ENCODE results near the gene GFY. TPM values are rescaled to one million over a fixed set of nuclear protein-coding genes. Genes with fewer than 3 reads are reported as not detected.

The GFY gene
- total RNA-seq, 1 experiment from 2014 or later, result 0.34 TPM

GRCh38 chr19:49390929-49391359, 34.2 kb upstream of the GFY start:
- Histone ChIP-seq H3K4me2 (ENCODE audit: low read depth, low read length, poor library complexity, severe bottlenecking) (peak overlapping the region; percentile 71), H3K9me3 (ENCODE audit: low read length) (no peaks in the 10 kb centered on the region), H3K79me2 (ENCODE audit: low read length) (no peaks in the 10 kb centered on the region), H2AFZ (ENCODE audit: low read length) (no peak overlapping the region), H3K4me3 (ENCODE audit: low read length) (peak overlapping the region; percentile 44), H4K20me1 (ENCODE audit: insufficient read depth, low read depth, low read length) (no peaks in the 10 kb centered on the region), H3K27me3 (ENCODE audit: low read length) (no peaks in the 10 kb centered on the region), H3K27ac (ENCODE audit: low read length) (peak overlapping the region; percentile 96), H3K4me1 (ENCODE audit: low read length) (peaks cover 63% of the 10 kb centered on the region), H3K36me3 (ENCODE audit: insufficient read depth, low read length) (no peaks in the 10 kb centered on the region), H3K9ac (ENCODE audit: low read length) (peak overlapping the region; percentile 75), H3K9me2 (replicated peaks; ENCODE audit: insufficient read depth, low read length) (no peaks in the 10 kb centered on the region)
- peak; percentile 99 for DNase-seq

DNA sequence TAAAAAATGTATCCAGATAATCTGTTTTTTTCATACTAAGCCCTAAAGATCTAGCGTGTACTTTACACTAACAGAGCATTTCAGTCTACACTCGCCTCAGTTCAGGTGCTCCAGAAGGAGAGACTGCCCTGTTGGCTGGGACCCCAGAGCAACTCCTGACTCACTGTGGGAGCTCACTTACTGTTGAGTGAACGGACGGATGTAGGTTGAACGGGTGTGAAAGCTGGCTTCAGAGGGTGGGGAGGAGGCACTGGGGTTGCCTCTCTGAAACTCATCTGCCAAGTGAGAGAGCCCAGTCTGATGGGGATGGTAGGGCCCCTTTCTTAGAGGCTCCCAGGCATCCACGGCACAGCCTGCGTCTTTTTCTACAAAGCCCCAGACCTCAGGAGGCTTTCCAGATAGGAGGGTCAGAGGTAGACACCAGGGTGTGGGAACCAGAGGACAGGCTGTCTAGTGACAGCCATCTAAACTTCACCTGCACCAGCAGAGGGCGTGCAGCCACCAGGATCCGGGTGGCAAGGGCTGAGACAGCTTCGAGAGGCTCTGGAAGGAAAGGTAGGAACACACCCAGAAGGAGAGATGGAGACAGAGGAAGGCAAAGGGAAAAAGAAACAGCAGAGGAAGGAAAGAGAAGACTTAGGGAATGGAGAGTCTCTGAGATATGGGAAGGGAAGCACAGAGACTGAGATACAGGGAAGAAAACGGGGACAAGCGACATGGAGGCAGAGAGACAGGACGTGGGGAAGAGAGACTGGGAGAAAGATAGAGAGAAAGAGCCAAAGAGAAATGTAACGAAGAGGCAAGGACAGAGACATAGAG, 33.4 kb upstream of the GFY start:
- H3K4me2 ChIP-seq (ENCODE audit: low read depth, low read length, poor library complexity, severe bottlenecking), result peak overlapping the region; percentile 71
- peak overlapping the region; percentile 66 for H3K9ac ChIP-seq (ENCODE audit: low read length)
- no peaks in the 10 kb centered on the region for H3K79me2 ChIP-seq (ENCODE audit: low read length)
- no peaks in the 10 kb centered on the region for H3K9me3 ChIP-seq (ENCODE audit: low read length)
- peaks cover 62% of the 10 kb centered on the region for H3K4me1 ChIP-seq (ENCODE audit: low read length)
- H4K20me1 ChIP-seq (ENCODE audit: insufficient read depth, low read depth, low read length), result no peaks in the 10 kb centered on the region
- H3K36me3 ChIP-seq (ENCODE audit: insufficient read depth, low read length), result no peaks in the 10 kb centered on the region
- peak overlapping the region; percentile 96 for H3K27ac ChIP-seq (ENCODE audit: low read length)
- DNase-seq, result peak; percentile 95
- H3K27me3 ChIP-seq (ENCODE audit: low read length), result no peaks in the 10 kb centered on the region
- no peaks in the 10 kb centered on the region for H3K9me2 ChIP-seq (replicated peaks; ENCODE audit: insufficient read depth, low read length)
- H2AFZ ChIP-seq (ENCODE audit: low read length), result no peak overlapping the region
- peak overlapping the region; percentile 44 for H3K4me3 ChIP-seq (ENCODE audit: low read length)

- Histone ChIP-seq H3K9me3 (ENCODE audit: low read length) (no peaks in the 10 kb centered on the region), H2AFZ (ENCODE audit: low read length) (no peak overlapping the region), H3K79me2 (ENCODE audit: low read length) (no peaks in the 10 kb centered on the region), H3K27ac (ENCODE audit: low read length) (no peak overlapping the region), H3K9ac (ENCODE audit: low read length) (no peak overlapping the region), H3K27me3 (ENCODE audit: low read length) (no peaks in the 10 kb centered on the region), H3K36me3 (ENCODE audit: insufficient read depth, low read length) (no peaks in the 10 kb centered on the region), H3K4me2 (ENCODE audit: low read depth, low read length, poor library complexity, severe bottlenecking) (no peak overlapping the region), H3K4me1 (ENCODE audit: low read length) (peaks cover 44% of the 10 kb centered on the region), H3K4me3 (ENCODE audit: low read length) (no peak overlapping the region), H3K9me2 (replicated peaks; ENCODE audit: insufficient read depth, low read length) (no peaks in the 10 kb centered on the region), H4K20me1 (ENCODE audit: insufficient read depth, low read depth, low read length) (no peaks in the 10 kb centered on the region)
- no peak for DNase-seq
Observed at GRCh38 chr19:49393881-49394280, 31.3 kb upstream of the GFY start.

GRCh38 chr19:49395581-49396407, 29.4 kb upstream of the GFY start:
- no peak for DNase-seq
- no peaks in the 10 kb centered on the region for H3K36me3 ChIP-seq (ENCODE audit: insufficient read depth, low read length)
- no peaks in the 10 kb centered on the region for H3K9me2 ChIP-seq (replicated peaks; ENCODE audit: insufficient read depth, low read length)
- H3K9me3 ChIP-seq (ENCODE audit: low read length), result no peaks in the 10 kb centered on the region
- no peak overlapping the region for H3K9ac ChIP-seq (ENCODE audit: low read length)
- H3K4me2 ChIP-seq (ENCODE audit: low read depth, low read length, poor library complexity, severe bottlenecking), result no peak overlapping the region
- H3K27me3 ChIP-seq (ENCODE audit: low read length), result no peaks in the 10 kb centered on the region
- H3K4me1 ChIP-seq (ENCODE audit: low read length), result peaks cover 25% of the 10 kb centered on the region
- H4K20me1 ChIP-seq (ENCODE audit: insufficient read depth, low read depth, low read length), result no peaks in the 10 kb centered on the region
- H2AFZ ChIP-seq (ENCODE audit: low read length), result no peak overlapping the region
- no peaks in the 10 kb centered on the region for H3K79me2 ChIP-seq (ENCODE audit: low read length)
- H3K4me3 ChIP-seq (ENCODE audit: low read length), result no peak overlapping the region
- H3K27ac ChIP-seq (ENCODE audit: low read length), result no peak overlapping the region

DNA sequence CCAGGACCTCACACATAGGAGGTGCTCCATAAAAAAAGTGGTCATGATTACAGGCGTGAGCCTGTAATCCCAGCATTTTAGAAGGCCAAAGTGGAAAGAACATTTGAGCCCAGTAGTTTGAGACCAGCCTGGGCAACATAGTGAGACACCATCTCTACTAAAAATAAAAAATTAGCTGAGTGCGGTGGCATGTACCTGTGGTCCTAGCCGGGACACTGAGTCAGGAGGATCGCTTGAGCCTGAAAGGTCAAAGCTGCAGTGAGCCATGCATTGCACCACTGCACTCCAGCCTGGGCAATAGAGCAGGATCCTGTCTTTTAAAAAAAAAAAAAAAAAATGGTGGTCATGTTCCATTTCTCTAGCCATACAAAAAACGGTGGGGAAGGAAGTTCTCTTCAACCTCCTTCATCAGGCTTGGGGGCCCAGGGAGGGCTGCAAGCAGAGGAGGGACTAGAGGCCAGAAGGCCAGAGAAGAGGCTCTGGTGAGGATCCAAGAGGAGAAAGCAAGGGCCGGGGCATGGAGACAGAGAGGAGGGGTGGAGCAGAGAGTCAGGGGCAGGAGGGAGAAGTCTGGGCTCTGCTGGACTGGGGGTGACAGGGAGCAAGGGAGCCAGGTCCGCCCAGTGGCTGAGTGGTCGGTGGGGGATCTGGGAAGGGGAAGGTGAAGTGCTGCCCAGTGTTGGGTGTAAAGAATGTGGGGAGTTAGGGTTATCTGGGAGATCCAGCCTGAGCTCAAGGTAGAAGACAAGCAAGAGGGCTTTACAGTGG, 28.3 kb upstream of the GFY start:
- Histone ChIP-seq H3K79me2 (ENCODE audit: low read length) (no peaks in the 10 kb centered on the region), H3K9me2 (replicated peaks; ENCODE audit: insufficient read depth, low read length) (no peaks in the 10 kb centered on the region), H3K36me3 (ENCODE audit: insufficient read depth, low read length) (no peaks in the 10 kb centered on the region), H4K20me1 (ENCODE audit: insufficient read depth, low read depth, low read length) (no peaks in the 10 kb centered on the region), H3K4me2 (ENCODE audit: low read depth, low read length, poor library complexity, severe bottlenecking) (no peak overlapping the region), H3K9me3 (ENCODE audit: low read length) (no peaks in the 10 kb centered on the region), H2AFZ (ENCODE audit: low read length) (no peak overlapping the region), H3K9ac (ENCODE audit: low read length) (no peak overlapping the region), H3K4me3 (ENCODE audit: low read length) (no peak overlapping the region), H3K27me3 (ENCODE audit: low read length) (no peaks in the 10 kb centered on the region), H3K4me1 (ENCODE audit: low read length) (peaks cover 14% of the 10 kb centered on the region), H3K27ac (ENCODE audit: low read length) (no peak overlapping the region)
- DNase-seq, result no peak

GRCh38 chr19:49398001-49398615, 27.1 kb upstream of the GFY start:
- Histone ChIP-seq H3K79me2 (ENCODE audit: low read length) (no peaks in the 10 kb centered on the region), H3K4me2 (ENCODE audit: low read depth, low read length, poor library complexity, severe bottlenecking) (no peak overlapping the region), H4K20me1 (ENCODE audit: insufficient read depth, low read depth, low read length) (no peaks in the 10 kb centered on the region), H3K9me3 (ENCODE audit: low read length) (no peaks in the 10 kb centered on the region), H3K4me1 (ENCODE audit: low read length) (peaks cover 15% of the 10 kb centered on the region), H3K9ac (ENCODE audit: low read length) (no peak overlapping the region), H3K4me3 (ENCODE audit: low read length) (no peak overlapping the region), H3K36me3 (ENCODE audit: insufficient read depth, low read length) (no peaks in the 10 kb centered on the region), H3K9me2 (replicated peaks; ENCODE audit: insufficient read depth, low read length) (no peaks in the 10 kb centered on the region), H2AFZ (ENCODE audit: low read length) (no peak overlapping the region), H3K27ac (ENCODE audit: low read length) (no peak overlapping the region), H3K27me3 (ENCODE audit: low read length) (no peaks in the 10 kb centered on the region)
- no peak for DNase-seq

GRCh38 chr19:49398931-49399330, 26.3 kb upstream of the GFY start:
- Histone ChIP-seq H3K27me3 (ENCODE audit: low read length) (no peaks in the 10 kb centered on the region), H3K9ac (ENCODE audit: low read length) (no peak overlapping the region)

More at GRCh38 chr19:49398931-49399330, 26.3 kb upstream of the GFY start:
- no peaks in the 10 kb centered on the region for H4K20me1 ChIP-seq (ENCODE audit: insufficient read depth, low read depth, low read length)
- no peak overlapping the region for H3K4me2 ChIP-seq (ENCODE audit: low read depth, low read length, poor library complexity, severe bottlenecking)
- no peaks in the 10 kb centered on the region for H3K9me2 ChIP-seq (replicated peaks; ENCODE audit: insufficient read depth, low read length)
- H3K36me3 ChIP-seq (ENCODE audit: insufficient read depth, low read length), result no peaks in the 10 kb centered on the region
- H3K27ac ChIP-seq (ENCODE audit: low read length), result no peak overlapping the region
- H3K9me3 ChIP-seq (ENCODE audit: low read length), result no peaks in the 10 kb centered on the region
- H3K4me1 ChIP-seq (ENCODE audit: low read length), result peaks cover 19% of the 10 kb centered on the region
- no peak overlapping the region for H3K4me3 ChIP-seq (ENCODE audit: low read length)
- no peaks in the 10 kb centered on the region for H3K79me2 ChIP-seq (ENCODE audit: low read length)
- H2AFZ ChIP-seq (ENCODE audit: low read length), result no peak overlapping the region
- DNase-seq, result no peak

Data from Karpas-422 (cell line).